ENCODE data around the gene PLPP4.

DNA sequence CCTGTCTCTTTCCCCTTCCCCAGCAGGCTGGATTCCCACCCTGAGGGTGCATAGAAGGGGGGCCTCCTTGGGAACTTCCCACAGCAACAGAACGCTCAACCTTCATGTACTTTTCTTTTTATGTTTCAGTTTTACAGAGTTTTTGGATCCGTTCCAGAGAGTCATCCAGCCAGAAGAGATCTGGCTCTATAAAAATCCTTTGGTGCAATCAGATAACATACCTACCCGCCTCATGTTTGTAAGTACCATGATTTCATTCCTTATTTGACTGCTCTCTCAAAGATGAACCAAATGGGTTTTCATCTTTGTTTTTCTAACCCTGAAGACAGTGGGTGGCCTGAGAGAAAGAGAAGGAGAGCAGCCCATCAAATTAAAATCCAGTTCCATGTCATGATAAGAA, 46.7 kb downstream of the PLPP4 start:
- TF ChIP-seq, protein P1, sequence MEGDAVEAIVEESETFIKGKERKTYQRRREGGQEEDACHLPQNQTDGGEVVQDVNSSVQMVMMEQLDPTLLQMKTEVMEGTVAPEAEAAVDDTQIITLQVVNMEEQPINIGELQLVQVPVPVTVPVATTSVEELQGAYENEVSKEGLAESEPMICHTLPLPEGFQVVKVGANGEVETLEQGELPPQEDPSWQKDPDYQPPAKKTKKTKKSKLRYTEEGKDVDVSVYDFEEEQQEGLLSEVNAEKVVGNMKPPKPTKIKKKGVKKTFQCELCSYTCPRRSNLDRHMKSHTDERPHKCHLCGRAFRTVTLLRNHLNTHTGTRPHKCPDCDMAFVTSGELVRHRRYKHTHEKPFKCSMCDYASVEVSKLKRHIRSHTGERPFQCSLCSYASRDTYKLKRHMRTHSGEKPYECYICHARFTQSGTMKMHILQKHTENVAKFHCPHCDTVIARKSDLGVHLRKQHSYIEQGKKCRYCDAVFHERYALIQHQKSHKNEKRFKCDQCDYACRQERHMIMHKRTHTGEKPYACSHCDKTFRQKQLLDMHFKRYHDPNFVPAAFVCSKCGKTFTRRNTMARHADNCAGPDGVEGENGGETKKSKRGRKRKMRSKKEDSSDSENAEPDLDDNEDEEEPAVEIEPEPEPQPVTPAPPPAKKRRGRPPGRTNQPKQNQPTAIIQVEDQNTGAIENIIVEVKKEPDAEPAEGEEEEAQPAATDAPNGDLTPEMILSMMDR (IDR thresholded peaks at IDR 0.05), result no peak
- no peak for TF ChIP-seq POLR2A (IDR thresholded peaks at IDR 0.05)
